HepG2 (cell line): ENCODE measurements around the gene OTX1. TPM values are rescaled to one million over a fixed set of nuclear protein-coding genes. Genes with fewer than 3 reads are reported as not detected.

Experiments
- CENPT ChIP-seq: sonication (generic); formaldehyde crosslinking; IDR thresholded peaks from 2 replicates; pipeline ENCODE4 v1.8.0; 2022; ENCODE audit warnings: low read depth, mild to moderate bottlenecking, moderate library complexity, missing genetic modification reagents
- GTF2F1 ChIP-seq: fragments of 150-350 bp; IDR thresholded peaks from 2 replicates; pipeline ENCODE4 v1.6.1; 2014; ENCODE audit warnings: low read length
- MED13 ChIP-seq: sonication (generic); formaldehyde crosslinking; IDR thresholded peaks from 2 replicates; pipeline ENCODE4 v1.5.0; 2020; ENCODE audit warnings: missing genetic modification reagents
- RFXANK ChIP-seq: IDR thresholded peaks from 2 replicates; pipeline ENCODE4 v1.6.1; 2016
- SNAI1 ChIP-seq: sonication (generic); formaldehyde crosslinking; IDR thresholded peaks from 2 replicates; pipeline ENCODE4 v1.5.0; 2020; ENCODE audit warnings: mild to moderate bottlenecking, missing genetic modification reagents, borderline replicate concordance
- TBX3 ChIP-seq: fragments of 450-650 bp; IDR thresholded peaks from 2 replicates; pipeline ENCODE4 v1.6.1; 2017; ENCODE audit warnings: antibody characterized with exemption, mild to moderate bottlenecking, inconsistent platforms, borderline replicate concordance
- ZBTB42 ChIP-seq: sonication (generic); formaldehyde crosslinking; IDR thresholded peaks from 2 replicates; pipeline ENCODE4 v1.5.0; 2020; ENCODE audit warnings: mild to moderate bottlenecking, missing genetic modification reagents
- ZNF263 ChIP-seq: sonication (generic); formaldehyde crosslinking; IDR thresholded peaks from 2 replicates; pipeline ENCODE4 v1.4.0; 2020; ENCODE audit warnings: missing genetic modification reagents
- ZNF317 ChIP-seq: sonication (generic); formaldehyde crosslinking; IDR thresholded peaks from 2 replicates; pipeline ENCODE4 v1.5.0; 2020; ENCODE audit warnings: mild to moderate bottlenecking, missing genetic modification reagents
- ZNF747 ChIP-seq: sonication (generic); formaldehyde crosslinking; IDR thresholded peaks from 2 replicates; pipeline ENCODE4 v1.8.1; 2023; ENCODE audit warnings: missing genetic modification reagents, mild to moderate bottlenecking, borderline replicate concordance
- ZNF772 ChIP-seq: sonication (generic); formaldehyde crosslinking; IDR thresholded peaks from 2 replicates; pipeline ENCODE4 v1.5.0; 2020; ENCODE audit warnings: mild to moderate bottlenecking, missing genetic modification reagents
- ZNF773 ChIP-seq: sonication (generic); formaldehyde crosslinking; IDR thresholded peaks from 2 replicates; pipeline ENCODE4 v1.4.0; 2020; ENCODE audit warnings: missing genetic modification reagents, borderline replicate concordance
- polyA plus RNA-seq, 8 experiments: library from polyadenylated mRNA; depleted of rRNA in 3 of 8; stranded (reverse) in 7 of 8; unstranded in 1 of 8; fragments of >200 nt; fragmentation: Illumina TruSeq in 4 of 8; extraction: Trizol in 4 of 8; gene quantifications; 2 replicates each; pipeline versions ENCODE4 v1.2.1 to v1.2.3, GENCODE V29; 2011 to 2016; ENCODE audit warnings: low read depth in 4 of 8, missing spikeins in 1 of 8, mixed read lengths in 1 of 8; ENCODE audit not compliant: insufficient read depth in 1 of 8
- total RNA-seq, 5 experiments: library from RNA; depleted of rRNA; stranded (reverse); fragments of >200 nt; fragmentation: Illumina TruSeq; extraction: Trizol; gene quantifications; 2 replicates each; pipeline ENCODE4 v1.2.3, GENCODE V29; 2016; ENCODE audit warnings: low read depth in 1 of 5
- TF ChIP-seq, protein P1 (sequence below): sonication (generic); formaldehyde crosslinking; IDR thresholded peaks from 2 replicates; pipeline ENCODE4 v1.5.0; 2020; ENCODE audit warnings: mild to moderate bottlenecking, missing genetic modification reagents, moderate library complexity
- TF ChIP-seq, protein P2 (sequence below): sonication (generic); formaldehyde crosslinking; IDR thresholded peaks from 2 replicates; pipeline ENCODE4 v1.4.0; 2020; ENCODE audit warnings: missing genetic modification reagents, borderline replicate concordance
- TF ChIP-seq, protein P3 (sequence below): IDR thresholded peaks from 2 replicates; pipeline ENCODE4 v1.6.1; 2016; ENCODE audit warnings: missing compliant biosample characterization, missing genetic modification reagents, borderline replicate concordance
- TF ChIP-seq, protein P4 (sequence below): sonication (generic); formaldehyde crosslinking; IDR thresholded peaks from 2 replicates; pipeline ENCODE4 v1.5.0; 2020; ENCODE audit warnings: missing genetic modification reagents
- TF ChIP-seq, protein P5 (sequence below): sonication (generic); formaldehyde crosslinking; IDR thresholded peaks from 2 replicates; pipeline ENCODE4 v1.5.0; 2020; ENCODE audit warnings: missing genetic modification reagents

The OTX1 gene
- total and polyA plus RNA-seq, 2 of the 13 experiments (the other 11 are each of a cell fraction or from before 2014, with no cell fraction given) = 1.0 to 5.0 TPM

DNA sequence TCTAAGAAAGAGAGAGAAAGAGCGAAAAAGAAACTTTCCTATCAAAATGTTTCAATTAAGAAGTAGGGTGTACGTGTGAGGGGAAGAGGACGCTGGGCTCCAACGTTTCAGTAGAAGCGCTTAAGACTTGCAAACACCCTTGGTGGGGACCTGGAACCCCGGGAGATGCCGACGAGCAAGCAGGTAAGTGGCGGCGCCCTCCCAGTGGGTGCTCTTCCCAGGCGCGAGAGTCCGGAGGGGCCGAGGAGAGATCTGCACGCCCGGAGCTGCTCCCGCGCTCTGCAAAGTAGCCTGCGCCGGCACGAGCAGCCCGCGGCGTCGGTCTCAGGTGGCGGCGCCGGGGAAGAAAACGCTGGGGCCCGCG lies 678 bp upstream of the OTX1 start (continued):
- TF ChIP-seq, protein P1, sequence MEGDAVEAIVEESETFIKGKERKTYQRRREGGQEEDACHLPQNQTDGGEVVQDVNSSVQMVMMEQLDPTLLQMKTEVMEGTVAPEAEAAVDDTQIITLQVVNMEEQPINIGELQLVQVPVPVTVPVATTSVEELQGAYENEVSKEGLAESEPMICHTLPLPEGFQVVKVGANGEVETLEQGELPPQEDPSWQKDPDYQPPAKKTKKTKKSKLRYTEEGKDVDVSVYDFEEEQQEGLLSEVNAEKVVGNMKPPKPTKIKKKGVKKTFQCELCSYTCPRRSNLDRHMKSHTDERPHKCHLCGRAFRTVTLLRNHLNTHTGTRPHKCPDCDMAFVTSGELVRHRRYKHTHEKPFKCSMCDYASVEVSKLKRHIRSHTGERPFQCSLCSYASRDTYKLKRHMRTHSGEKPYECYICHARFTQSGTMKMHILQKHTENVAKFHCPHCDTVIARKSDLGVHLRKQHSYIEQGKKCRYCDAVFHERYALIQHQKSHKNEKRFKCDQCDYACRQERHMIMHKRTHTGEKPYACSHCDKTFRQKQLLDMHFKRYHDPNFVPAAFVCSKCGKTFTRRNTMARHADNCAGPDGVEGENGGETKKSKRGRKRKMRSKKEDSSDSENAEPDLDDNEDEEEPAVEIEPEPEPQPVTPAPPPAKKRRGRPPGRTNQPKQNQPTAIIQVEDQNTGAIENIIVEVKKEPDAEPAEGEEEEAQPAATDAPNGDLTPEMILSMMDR = 0 out of 2 replicates have a peak, but pooled peaks have one; percentile 4
- TF ChIP-seq TBX3 = no peak
- TF ChIP-seq, protein P2, sequence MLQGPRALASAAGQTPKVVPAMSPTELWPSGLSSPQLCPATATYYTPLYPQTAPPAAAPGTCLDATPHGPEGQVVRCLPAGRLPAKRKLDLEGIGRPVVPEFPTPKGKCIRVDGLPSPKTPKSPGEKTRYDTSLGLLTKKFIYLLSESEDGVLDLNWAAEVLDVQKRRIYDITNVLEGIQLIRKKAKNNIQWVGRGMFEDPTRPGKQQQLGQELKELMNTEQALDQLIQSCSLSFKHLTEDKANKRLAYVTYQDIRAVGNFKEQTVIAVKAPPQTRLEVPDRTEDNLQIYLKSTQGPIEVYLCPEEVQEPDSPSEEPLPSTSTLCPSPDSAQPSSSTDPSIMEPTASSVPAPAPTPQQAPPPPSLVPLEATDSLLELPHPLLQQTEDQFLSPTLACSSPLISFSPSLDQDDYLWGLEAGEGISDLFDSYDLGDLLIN (CRISPR knock-in tag) = 0 out of 2 replicates have a peak, but pooled peaks have one; percentile 41
- TF ChIP-seq GTF2F1 = no peak
- 0 out of 2 replicates have a peak, but pooled peaks have one; percentile 30 for TF ChIP-seq ZNF747
- 0 out of 2 replicates have a peak, but pooled peaks have one; percentile 56 for TF ChIP-seq ZNF772
- TF ChIP-seq ZBTB42 (CRISPR knock-in tag) = 0 out of 2 replicates have a peak, but pooled peaks have one; percentile 25
- TF ChIP-seq, protein P3, sequence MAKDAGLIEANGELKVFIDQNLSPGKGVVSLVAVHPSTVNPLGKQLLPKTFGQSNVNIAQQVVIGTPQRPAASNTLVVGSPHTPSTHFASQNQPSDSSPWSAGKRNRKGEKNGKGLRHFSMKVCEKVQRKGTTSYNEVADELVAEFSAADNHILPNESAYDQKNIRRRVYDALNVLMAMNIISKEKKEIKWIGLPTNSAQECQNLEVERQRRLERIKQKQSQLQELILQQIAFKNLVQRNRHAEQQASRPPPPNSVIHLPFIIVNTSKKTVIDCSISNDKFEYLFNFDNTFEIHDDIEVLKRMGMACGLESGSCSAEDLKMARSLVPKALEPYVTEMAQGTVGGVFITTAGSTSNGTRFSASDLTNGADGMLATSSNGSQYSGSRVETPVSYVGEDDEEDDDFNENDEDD (CRISPR knock-in tag) = peak; percentile 27; the same call in 1 of the 2 replicates
- peak; percentile 65; the same call in 1 of the 2 replicates for TF ChIP-seq MED13 (CRISPR knock-in tag)
- no peak; the same call in 1 of the 2 replicates for TF ChIP-seq SNAI1 (CRISPR knock-in tag)
- 0 out of 2 replicates have a peak, but pooled peaks have one; percentile 47 for TF ChIP-seq CENPT (CRISPR knock-in tag)
- TF ChIP-seq ZNF263 (CRISPR knock-in tag) = peak; percentile 72; the same call in 1 of the 2 replicates
- TF ChIP-seq ZNF317 (CRISPR knock-in tag) = no peak
- TF ChIP-seq, protein P4, sequence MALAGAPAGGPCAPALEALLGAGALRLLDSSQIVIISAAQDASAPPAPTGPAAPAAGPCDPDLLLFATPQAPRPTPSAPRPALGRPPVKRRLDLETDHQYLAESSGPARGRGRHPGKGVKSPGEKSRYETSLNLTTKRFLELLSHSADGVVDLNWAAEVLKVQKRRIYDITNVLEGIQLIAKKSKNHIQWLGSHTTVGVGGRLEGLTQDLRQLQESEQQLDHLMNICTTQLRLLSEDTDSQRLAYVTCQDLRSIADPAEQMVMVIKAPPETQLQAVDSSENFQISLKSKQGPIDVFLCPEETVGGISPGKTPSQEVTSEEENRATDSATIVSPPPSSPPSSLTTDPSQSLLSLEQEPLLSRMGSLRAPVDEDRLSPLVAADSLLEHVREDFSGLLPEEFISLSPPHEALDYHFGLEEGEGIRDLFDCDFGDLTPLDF = peak; percentile 51; the same call in 1 of the 2 replicates
- peak; percentile 20; the same call in 1 of the 2 replicates for TF ChIP-seq ZNF773 (CRISPR knock-in tag)
- TF ChIP-seq, protein P5, sequence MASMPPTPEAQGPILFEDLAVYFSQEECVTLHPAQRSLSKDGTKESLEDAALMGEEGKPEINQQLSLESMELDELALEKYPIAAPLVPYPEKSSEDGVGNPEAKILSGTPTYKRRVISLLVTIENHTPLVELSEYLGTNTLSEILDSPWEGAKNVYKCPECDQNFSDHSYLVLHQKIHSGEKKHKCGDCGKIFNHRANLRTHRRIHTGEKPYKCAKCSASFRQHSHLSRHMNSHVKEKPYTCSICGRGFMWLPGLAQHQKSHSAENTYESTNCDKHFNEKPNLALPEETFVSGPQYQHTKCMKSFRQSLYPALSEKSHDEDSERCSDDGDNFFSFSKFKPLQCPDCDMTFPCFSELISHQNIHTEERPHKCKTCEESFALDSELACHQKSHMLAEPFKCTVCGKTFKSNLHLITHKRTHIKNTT (CRISPR knock-in tag) = 0 out of 2 replicates have a peak, but pooled peaks have one; percentile 59
- 0 out of 2 replicates have a peak, but pooled peaks have one; percentile 5 for TF ChIP-seq RFXANK (CRISPR knock-in tag)
